ENCODE measurements around the gene KRT38. TPM values are rescaled to one million over a fixed set of nuclear protein-coding genes. Genes with fewer than 3 reads are reported as not detected.
"Not testable (repeated sequence)": the region's sequence is repeated elsewhere in the genome, so short reads cannot be mapped to it uniquely, and the experiment has no call there.

KRT38 gene
- total RNA-seq, 1 experiment from 2014 or later, result not detected

DNA sequence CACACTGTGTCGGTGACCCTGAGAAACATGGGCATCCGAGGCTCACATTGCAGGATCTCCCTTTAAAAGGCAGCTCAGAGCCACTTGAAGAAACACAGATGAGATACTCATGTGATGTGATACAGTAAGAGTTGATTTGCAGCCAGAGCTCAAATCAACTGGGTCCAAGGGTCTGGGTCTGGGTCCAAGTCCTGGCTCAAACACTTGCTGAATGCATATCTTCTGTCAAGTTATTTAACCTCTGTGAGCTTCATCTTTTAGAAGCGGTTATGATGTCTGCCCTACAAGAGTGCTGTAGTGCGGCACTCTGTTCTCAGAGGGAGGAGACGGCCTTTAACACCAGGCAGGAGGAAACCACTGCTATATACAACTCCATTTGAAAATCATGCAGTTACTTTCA is 6.4 kb downstream of the KRT38 start (continued):
- TF ChIP-seq, protein P1, sequence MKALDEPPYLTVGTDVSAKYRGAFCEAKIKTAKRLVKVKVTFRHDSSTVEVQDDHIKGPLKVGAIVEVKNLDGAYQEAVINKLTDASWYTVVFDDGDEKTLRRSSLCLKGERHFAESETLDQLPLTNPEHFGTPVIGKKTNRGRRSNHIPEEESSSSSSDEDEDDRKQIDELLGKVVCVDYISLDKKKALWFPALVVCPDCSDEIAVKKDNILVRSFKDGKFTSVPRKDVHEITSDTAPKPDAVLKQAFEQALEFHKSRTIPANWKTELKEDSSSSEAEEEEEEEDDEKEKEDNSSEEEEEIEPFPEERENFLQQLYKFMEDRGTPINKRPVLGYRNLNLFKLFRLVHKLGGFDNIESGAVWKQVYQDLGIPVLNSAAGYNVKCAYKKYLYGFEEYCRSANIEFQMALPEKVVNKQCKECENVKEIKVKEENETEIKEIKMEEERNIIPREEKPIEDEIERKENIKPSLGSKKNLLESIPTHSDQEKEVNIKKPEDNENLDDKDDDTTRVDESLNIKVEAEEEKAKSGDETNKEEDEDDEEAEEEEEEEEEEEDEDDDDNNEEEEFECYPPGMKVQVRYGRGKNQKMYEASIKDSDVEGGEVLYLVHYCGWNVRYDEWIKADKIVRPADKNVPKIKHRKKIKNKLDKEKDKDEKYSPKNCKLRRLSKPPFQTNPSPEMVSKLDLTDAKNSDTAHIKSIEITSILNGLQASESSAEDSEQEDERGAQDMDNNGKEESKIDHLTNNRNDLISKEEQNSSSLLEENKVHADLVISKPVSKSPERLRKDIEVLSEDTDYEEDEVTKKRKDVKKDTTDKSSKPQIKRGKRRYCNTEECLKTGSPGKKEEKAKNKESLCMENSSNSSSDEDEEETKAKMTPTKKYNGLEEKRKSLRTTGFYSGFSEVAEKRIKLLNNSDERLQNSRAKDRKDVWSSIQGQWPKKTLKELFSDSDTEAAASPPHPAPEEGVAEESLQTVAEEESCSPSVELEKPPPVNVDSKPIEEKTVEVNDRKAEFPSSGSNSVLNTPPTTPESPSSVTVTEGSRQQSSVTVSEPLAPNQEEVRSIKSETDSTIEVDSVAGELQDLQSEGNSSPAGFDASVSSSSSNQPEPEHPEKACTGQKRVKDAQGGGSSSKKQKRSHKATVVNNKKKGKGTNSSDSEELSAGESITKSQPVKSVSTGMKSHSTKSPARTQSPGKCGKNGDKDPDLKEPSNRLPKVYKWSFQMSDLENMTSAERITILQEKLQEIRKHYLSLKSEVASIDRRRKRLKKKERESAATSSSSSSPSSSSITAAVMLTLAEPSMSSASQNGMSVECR (CRISPR knock-in tag; IDR thresholded peaks at IDR 0.05; ENCODE audit: borderline replicate concordance), result no peak
- no peak for TF ChIP-seq ZNF317 (CRISPR knock-in tag; IDR thresholded peaks at IDR 0.05; ENCODE audit: borderline replicate concordance, low read depth)
- TF ChIP-seq, protein P2, sequence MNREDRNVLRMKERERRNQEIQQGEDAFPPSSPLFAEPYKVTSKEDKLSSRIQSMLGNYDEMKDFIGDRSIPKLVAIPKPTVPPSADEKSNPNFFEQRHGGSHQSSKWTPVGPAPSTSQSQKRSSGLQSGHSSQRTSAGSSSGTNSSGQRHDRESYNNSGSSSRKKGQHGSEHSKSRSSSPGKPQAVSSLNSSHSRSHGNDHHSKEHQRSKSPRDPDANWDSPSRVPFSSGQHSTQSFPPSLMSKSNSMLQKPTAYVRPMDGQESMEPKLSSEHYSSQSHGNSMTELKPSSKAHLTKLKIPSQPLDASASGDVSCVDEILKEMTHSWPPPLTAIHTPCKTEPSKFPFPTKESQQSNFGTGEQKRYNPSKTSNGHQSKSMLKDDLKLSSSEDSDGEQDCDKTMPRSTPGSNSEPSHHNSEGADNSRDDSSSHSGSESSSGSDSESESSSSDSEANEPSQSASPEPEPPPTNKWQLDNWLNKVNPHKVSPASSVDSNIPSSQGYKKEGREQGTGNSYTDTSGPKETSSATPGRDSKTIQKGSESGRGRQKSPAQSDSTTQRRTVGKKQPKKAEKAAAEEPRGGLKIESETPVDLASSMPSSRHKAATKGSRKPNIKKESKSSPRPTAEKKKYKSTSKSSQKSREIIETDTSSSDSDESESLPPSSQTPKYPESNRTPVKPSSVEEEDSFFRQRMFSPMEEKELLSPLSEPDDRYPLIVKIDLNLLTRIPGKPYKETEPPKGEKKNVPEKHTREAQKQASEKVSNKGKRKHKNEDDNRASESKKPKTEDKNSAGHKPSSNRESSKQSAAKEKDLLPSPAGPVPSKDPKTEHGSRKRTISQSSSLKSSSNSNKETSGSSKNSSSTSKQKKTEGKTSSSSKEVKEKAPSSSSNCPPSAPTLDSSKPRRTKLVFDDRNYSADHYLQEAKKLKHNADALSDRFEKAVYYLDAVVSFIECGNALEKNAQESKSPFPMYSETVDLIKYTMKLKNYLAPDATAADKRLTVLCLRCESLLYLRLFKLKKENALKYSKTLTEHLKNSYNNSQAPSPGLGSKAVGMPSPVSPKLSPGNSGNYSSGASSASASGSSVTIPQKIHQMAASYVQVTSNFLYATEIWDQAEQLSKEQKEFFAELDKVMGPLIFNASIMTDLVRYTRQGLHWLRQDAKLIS (CRISPR knock-in tag; IDR thresholded peaks at IDR 0.05; ENCODE audit: borderline replicate concordance), result no peak

DNA sequence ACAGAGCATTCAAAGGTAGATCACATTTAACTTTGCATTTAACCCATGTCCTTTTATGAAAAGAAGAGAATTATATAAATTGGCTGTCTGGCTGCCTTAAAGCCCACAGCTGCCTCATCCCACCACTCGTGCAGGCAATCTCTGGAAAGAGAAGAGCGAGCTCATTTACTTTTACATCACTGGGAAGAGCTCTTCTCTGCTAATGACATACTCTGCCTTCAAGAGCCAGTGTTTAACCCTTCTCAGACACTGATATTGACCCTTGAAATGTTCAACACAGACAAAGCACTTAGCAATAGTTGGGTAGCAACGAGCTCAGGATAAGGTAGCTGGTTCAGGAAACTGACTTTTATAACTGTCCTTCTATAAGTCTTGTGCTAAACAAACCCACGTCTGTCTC is 6.8 kb downstream of the KRT38 start:
- Mint-ChIP-seq H3K27ac (no peak overlapping the region), H3K36me3 (no peaks in the 10 kb centered on the region), H3K4me3 (no peak overlapping the region), H3K27me3 (ENCODE audit: low read depth) (no peaks in the 10 kb centered on the region), H3K4me1 (no peaks in the 10 kb centered on the region), H3K9me3 (no peaks in the 10 kb centered on the region)
- DNase-seq (ENCODE audit: low spot score), result no peak
- ChIA-PET CTCF (interaction anchor here (2.8 to 3.3 kb wide), 2 partner anchors 16 to 115 kb away, joined by 12 to 22 read pairs; no protein-coding TSS in a partner anchor), POLR2A (no interaction called here)
- TF ChIP-seq, protein P3, sequence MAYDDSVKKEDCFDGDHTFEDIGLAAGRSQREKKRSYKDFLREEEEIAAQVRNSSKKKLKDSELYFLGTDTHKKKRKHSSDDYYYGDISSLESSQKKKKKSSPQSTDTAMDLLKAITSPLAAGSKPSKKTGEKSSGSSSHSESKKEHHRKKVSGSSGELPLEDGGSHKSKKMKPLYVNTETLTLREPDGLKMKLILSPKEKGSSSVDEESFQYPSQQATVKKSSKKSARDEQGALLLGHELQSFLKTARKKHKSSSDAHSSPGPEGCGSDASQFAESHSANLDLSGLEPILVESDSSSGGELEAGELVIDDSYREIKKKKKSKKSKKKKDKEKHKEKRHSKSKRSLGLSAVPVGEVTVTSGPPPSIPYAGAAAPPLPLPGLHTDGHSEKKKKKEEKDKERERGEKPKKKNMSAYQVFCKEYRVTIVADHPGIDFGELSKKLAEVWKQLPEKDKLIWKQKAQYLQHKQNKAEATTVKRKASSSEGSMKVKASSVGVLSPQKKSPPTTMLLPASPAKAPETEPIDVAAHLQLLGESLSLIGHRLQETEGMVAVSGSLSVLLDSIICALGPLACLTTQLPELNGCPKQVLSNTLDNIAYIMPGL (CRISPR knock-in tag; IDR thresholded peaks at IDR 0.05), result no peak
- TF ChIP-seq ZNF219 (CRISPR knock-in tag; IDR thresholded peaks at IDR 0.05; ENCODE audit: borderline replicate concordance) (no peak), GABPB1 (CRISPR knock-in tag; IDR thresholded peaks at IDR 0.05) (no peak)
- TF ChIP-seq, protein P2 (CRISPR knock-in tag; IDR thresholded peaks at IDR 0.05; ENCODE audit: borderline replicate concordance), result no peak
- no peak for ATAC-seq

DNA sequence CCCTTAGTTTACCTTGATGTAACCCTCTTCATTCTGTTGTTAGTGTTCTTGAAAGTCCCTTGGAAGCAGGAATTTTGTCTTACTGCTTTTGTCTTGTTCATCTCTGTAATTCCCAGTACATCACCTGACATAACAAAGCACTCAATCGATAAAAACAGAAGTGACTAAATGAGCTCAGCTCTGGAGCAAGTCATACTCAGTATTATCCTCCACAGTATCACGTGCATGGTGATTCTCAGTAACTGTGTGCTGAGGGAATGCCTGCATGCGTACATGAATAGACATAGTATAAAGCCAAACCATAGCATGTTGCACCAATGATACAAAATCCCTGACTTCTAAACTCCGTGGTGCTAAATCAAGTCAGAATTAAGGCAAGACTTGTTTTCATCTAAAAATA is 7.2 kb downstream of the KRT38 start:
- Mint-ChIP-seq H3K27ac (no peak overlapping the region), H3K9me3 (no peaks in the 10 kb centered on the region), H3K4me3 (no peak overlapping the region), H3K36me3 (no peaks in the 10 kb centered on the region), H3K27me3 (ENCODE audit: low read depth) (no peaks in the 10 kb centered on the region), H3K4me1 (peaks cover 4% of the 10 kb centered on the region)
- CTCF ChIA-PET, result interaction anchor here (2.8 to 3.3 kb wide), 2 partner anchors 16 to 116 kb away, joined by 12 to 22 read pairs; no protein-coding TSS in a partner anchor
- no peak for ATAC-seq
- no peak for DNase-seq (ENCODE audit: low spot score)
- TF ChIP-seq ZNF138 (CRISPR knock-in tag; conservative IDR thresholded peaks at IDR 0.05), result no peak
- TF ChIP-seq NFYB (CRISPR knock-in tag; conservative IDR thresholded peaks at IDR 0.05; ENCODE audit: low read depth), result no peak
- no peak for TF ChIP-seq NR2C2 (CRISPR knock-in tag; IDR thresholded peaks at IDR 0.05)
- POLR2A ChIA-PET, result no interaction called here

DNA sequence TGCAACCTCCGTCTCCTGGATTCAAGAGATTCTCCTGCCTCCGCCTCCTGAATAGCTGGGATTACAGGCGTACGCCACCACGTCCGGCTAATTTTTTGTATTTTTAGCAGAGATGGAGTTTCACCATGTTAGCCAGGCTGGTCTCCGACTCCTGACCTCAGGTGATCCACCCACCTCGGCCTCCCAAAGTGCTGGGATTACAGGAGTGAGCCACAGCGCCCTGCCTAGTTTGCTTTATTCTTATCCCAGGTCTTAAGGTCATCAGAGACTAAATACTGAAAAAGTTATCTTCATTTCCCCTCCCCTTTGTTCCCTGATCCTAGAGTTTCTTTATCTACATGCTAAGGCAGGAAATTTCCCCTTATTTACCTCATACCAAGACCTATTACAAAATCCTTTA is 10.4 kb downstream of the KRT38 start:
- H3K36me3 Mint-ChIP-seq; POLR2A ChIA-PET; H3K9me3 Mint-ChIP-seq; H3K4me3 Mint-ChIP-seq; DNase-seq (ENCODE audit: low spot score); H3K27me3 Mint-ChIP-seq (ENCODE audit: low read depth); ATAC-seq; H3K4me1 Mint-ChIP-seq; H3K27ac Mint-ChIP-seq: not testable (repeated sequence)
- CTCF ChIA-PET, result interaction anchor here (1.6 to 2.5 kb wide), 2 partner anchors 13 to 119 kb away, joined by 5 to 16 read pairs; no protein-coding TSS in a partner anchor

Measured in WTC11 (cell line).